Measurements from ENCODE around the gene KCTD18.
A peak's percentile ranks its signal among the peaks of the same experiment; 100 is the strongest.

KCTD18 gene

DNA sequence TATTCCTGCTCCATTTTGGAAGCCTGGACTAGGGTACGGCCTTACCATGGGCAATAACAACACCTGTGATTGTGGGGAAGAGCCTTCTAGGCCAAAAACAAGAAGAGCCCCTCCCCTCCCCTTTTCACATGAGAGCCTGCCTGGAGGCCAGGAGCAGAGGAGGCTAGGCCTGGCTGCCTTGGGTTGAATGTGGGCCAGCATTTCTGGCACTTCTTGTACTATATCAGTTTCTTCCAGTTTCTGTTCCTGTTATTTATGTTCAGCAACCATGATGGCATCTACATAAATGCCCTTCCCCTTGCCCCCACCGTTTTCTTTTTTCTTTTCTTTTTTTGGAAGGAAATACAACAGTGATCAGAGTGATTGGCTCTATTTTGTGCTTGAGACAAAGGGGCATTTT lies 58.4 kb downstream of the KCTD18 start:
- H3K4me3 ChIP-seq (ENCODE audit: low read length): no peak overlapping the region
- TF ChIP-seq, protein P1, sequence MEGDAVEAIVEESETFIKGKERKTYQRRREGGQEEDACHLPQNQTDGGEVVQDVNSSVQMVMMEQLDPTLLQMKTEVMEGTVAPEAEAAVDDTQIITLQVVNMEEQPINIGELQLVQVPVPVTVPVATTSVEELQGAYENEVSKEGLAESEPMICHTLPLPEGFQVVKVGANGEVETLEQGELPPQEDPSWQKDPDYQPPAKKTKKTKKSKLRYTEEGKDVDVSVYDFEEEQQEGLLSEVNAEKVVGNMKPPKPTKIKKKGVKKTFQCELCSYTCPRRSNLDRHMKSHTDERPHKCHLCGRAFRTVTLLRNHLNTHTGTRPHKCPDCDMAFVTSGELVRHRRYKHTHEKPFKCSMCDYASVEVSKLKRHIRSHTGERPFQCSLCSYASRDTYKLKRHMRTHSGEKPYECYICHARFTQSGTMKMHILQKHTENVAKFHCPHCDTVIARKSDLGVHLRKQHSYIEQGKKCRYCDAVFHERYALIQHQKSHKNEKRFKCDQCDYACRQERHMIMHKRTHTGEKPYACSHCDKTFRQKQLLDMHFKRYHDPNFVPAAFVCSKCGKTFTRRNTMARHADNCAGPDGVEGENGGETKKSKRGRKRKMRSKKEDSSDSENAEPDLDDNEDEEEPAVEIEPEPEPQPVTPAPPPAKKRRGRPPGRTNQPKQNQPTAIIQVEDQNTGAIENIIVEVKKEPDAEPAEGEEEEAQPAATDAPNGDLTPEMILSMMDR (conservative IDR thresholded peaks at IDR 0.05; ENCODE audit: low read length): no peak
- DNase-seq (ENCODE audit: low read depth): no peak

DNA sequence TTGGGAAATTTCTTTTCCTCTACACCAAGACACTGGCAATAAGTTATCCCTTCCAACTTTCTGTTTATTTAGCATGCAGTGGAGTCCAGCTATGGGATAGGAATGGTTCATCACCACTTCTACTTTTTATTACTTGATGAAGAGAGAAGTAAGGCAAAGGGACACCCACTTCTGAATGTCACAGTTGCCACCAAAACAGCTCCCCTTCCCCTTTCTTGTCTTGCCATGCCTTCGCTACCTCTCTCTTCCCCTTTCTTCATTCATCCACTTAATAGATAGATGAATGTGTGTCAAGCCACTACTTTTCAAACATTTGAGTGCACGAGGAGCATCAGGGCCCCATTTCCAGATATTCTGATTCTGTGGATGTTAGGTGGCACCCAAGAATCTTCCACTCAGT lies 59.6 kb downstream of the KCTD18 start:
- no peak for DNase-seq (ENCODE audit: low read depth)
- no peak overlapping the region for H3K4me3 ChIP-seq (ENCODE audit: low read length)
- TF ChIP-seq, protein P1 (conservative IDR thresholded peaks at IDR 0.05; ENCODE audit: low read length): no peak

DNA sequence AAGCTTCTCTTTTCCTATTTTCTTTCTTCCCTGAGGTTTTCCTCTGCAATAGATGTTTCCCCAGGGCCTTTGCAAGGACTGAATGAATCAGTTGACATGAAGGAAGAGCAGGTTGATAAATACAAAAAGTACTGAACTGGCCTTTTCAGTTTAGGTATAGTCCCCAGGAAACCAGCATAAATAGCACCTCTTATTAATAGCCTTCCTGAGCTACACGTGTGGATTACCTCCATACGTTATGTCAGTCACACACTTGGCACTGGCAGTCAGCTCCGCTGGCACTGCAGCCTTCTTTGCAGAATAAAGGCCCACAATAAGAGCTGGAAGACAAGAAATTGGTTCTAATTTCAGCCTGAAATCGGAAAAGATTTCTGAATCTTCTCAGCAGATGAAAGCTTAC lies 60.7 kb downstream of the KCTD18 start:
- TF ChIP-seq, protein P1 (conservative IDR thresholded peaks at IDR 0.05; ENCODE audit: low read length): no peak
- no peak overlapping the region for H3K4me3 ChIP-seq (ENCODE audit: low read length)
- no peak for DNase-seq (ENCODE audit: low read depth)

DNA sequence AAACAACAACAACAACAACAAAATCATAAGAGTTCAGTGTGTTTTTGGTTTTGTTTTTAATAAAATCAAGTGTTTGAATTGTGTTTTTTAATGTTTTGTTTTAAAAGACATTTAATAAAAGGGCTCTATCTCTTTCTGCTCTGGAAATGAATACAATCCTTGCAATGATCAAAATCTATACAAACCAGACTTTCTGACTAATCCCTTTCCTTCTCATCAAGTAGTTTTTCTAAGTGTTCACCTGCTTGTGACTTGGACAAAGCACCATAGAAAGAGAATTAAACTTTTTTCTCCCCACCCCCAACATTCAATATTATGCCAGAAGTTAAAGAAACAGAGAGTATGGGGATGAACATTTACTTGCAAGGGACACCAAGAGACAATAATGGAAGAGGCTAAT lies 61.4 kb downstream of the KCTD18 start:
- no peak for DNase-seq (ENCODE audit: low read depth)
- TF ChIP-seq, protein P1 (conservative IDR thresholded peaks at IDR 0.05; ENCODE audit: low read length): no peak

DNA sequence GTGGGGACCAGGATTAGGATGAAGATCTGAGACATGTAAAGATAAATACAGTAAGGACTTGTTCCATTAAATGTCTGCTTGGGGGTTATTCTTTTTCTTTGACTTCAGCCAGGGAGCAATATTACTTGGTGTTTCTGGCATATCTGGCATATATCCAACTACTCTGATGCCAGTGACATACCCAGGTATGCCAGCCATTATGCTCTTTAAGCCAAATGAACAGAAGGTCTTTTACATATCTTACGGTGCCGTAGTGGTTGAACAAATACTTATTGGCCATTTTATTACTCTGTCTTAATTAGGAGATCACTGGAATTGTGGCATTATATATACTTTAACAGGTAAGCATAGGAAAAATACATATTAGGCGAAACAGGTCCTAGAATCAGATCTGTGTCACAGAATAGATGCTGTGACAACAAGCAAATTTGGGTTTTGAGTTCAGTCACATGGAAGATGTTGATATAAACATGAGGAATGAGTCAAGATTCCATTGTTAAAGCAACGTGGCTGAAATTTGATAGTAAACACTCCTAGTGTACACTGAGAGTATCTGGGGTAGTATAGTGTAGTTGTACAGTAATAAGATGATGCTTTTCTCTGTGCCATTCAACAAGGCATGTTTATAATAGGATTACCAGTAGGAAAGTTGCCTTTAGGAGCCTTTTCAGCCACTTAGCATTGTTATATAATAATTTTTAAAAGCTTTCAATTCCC lies 62.6 kb downstream of the KCTD18 start:
- peak; percentile 12 for DNase-seq (ENCODE audit: low read depth)
- TF ChIP-seq, protein P1 (conservative IDR thresholded peaks at IDR 0.05; ENCODE audit: low read length): no peak
- no peak overlapping the region for H3K4me3 ChIP-seq (ENCODE audit: low read length)

More for the DNA sequence above, 61.4 kb downstream of the KCTD18 start:
- no peak overlapping the region for H3K4me3 ChIP-seq (ENCODE audit: low read length)

DNA sequence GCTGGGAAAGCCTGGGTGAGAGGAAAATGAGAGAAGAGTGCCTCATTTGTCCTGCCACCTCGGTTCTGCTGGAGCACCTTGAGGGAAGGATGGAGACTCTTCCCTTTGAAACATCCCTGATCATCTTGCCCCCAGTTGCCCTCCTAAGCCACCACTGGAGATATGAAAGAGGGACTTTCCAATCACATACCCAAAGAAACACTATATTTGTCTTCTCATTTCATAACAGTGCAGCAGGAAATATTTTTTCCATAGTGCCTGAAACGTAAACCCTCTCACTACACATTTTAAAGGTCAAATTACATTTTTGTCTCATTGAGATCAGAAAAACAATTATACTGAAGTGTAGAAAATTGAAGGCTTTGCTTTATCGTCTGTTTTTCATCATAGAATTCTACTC lies 63.3 kb downstream of the KCTD18 start:
- TF ChIP-seq, protein P1 (conservative IDR thresholded peaks at IDR 0.05; ENCODE audit: low read length): no peak

DNA sequence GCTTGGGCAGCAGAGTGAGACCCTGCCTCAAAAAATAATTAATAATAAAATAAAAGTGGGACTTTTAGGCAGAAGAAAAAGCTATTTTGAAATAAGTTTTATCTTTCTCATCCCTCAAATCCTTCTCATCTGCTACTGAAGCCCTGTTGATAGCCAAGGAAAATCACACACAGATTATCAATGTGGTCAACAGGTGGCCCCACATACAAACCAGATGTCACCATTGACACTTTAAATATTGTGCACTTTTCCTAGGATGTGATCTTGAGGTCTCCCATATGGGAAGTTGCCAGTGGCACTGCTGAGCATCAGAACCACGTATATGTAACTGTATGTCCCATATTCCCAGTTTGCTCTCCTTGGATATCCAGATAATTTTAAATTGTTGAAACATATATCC lies 64.6 kb downstream of the KCTD18 start:
- TF ChIP-seq, protein P1 (conservative IDR thresholded peaks at IDR 0.05; ENCODE audit: low read length): no peak
- no peak overlapping the region for H3K4me3 ChIP-seq (ENCODE audit: low read length)
- no peak for DNase-seq (ENCODE audit: low read depth)

More for the DNA sequence above, 63.3 kb downstream of the KCTD18 start:
- no peak overlapping the region for H3K4me3 ChIP-seq (ENCODE audit: low read length)
- DNase-seq (ENCODE audit: low read depth): no peak

All from AG10803 (cell line).